Measurements from ENCODE around the gene RNF215.

Gene RNF215

GRCh38 chr22:30333707-30334087, 53.5 kb downstream of the RNF215 start:
- DNase-seq (ENCODE audit: low spot score), result no peak

- DNase-seq (ENCODE audit: low spot score), result no peak
Observed at GRCh38 chr22:30332994-30333706, 54.1 kb downstream of the RNF215 start.

DNA sequence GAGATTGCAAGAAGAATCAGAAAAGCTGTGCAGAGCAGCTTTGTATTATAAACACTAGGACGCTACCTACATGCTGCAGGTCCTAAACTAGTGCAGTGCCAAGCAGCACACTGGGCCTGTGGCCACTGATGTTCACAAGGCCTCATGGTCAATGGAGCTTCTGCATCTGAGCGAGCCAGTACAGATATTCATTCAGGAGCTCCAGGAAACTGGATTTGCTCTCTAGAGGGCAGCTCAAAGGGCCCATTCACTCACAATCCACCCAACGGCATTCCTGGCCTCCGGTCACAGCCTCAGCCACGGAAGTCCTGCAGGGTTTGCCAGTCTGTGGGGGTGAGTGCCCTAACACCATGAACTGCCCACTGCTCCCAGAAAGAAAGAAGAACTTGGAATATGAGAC, 54.7 kb downstream of the RNF215 start:
- no peak for DNase-seq (ENCODE audit: low spot score)

Small RNAs within 50 kb of the gene (small RNA-seq; reads per million reads assigned to genes)
- gene AC004832.3 (0 reads per million in 2 experiments), gene RNU6-564P (0 reads per million in 2 experiments)
